Measurements from ENCODE around the gene ACACA. TPM values are rescaled to one million over a fixed set of nuclear protein-coding genes. Genes with fewer than 3 reads are reported as not detected.

ACACA gene
- total and polyA plus RNA-seq, 2 experiments from 2014 or later, result 59.6 to 164 TPM

DNA sequence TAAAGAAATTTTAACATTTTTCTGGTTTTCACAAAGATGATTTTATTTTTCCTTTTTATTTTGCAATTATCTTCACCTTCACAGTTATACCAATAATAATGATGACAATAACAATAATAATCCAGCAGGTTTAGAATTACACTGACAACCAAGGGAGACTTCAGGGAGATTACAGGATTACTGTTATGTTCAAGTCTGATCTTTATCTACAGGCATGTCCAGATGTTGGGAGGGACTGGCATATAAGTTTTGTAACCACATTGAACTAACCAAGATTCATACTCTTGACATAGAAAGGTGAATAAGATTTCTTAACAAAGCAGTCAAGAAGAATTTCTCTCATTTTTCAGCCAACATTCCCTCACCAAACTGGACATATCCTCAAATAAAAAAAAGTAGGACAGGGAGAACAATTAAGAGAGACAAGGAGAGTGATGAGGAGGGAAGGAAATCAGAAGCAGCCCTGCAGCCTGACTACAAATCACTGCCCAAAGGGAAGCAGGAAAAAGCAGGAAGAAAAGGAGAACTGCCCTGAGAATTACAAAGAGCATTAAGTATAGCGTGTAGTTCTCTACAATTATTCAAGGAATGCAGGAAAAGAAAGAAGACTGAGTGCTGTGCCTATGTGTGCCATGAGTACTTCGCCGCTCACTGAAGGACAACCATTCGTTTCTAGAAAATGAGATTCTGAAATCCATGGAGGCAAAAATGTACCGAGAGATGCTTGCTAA, 186.6 kb downstream of the ACACA start (continued):
- no peak for TF ChIP-seq ZNF462 (CRISPR knock-in tag; IDR thresholded peaks at IDR 0.05)

DNA sequence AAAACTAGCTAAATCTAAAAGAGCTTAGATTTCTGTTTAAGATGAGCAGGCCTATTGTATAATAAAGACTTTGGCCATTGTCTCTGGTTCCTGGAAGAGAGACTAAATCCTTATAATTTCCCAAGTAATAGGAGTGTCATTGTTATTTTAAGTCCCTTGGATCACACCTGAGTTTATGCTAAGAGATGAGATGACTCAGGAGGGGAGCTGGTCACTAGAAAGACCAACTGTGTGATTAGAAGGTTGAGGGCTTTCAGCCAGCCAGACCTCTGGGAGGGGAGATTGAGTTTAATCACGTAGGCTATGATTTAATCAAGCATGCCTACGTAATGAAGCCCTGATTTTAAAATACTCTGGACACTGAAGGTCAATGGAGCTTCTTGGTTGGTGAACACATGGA, 187.8 kb downstream of the ACACA start:
- Mint-ChIP-seq H3K36me3 (ENCODE audit: low read depth) (peaks cover 24% of the 10 kb centered on the region; the same call in 2 of the 3 replicates), H3K4me3 (no peak overlapping the region), H3K4me1 (peaks cover 32% of the 10 kb centered on the region), H3K27ac (peak overlapping the region; percentile 89), H3K27me3 (ENCODE audit: insufficient read depth, low read depth, poor library complexity) (peaks cover 2% of the 10 kb centered on the region), H3K9me3 (no peaks in the 10 kb centered on the region)
- Histone ChIP-seq H3K79me2 (replicated peaks; ENCODE audit: insufficient read depth) (no peaks in the 10 kb centered on the region; the same call in 1 of the 2 replicates), H3K27ac (ENCODE audit: low read depth) (peak overlapping the region; percentile 48), H3K4me1 (ENCODE audit: insufficient read depth) (peaks cover 17% of the 10 kb centered on the region), H3F3A (replicated peaks; ENCODE audit: low read depth) (no peaks in the 10 kb centered on the region), H3K9me2 (ENCODE audit: insufficient read depth) (no peaks in the 10 kb centered on the region), H3K27me3 (ENCODE audit: insufficient read depth) (no peaks in the 10 kb centered on the region), H3K4me2 (no peak overlapping the region), H3K4me3 (no peak overlapping the region), H2AFZ (no peak overlapping the region), H4K20me1 (replicated peaks; ENCODE audit: insufficient read depth) (no peaks in the 10 kb centered on the region), H3K36me3 (ENCODE audit: insufficient read depth) (peaks cover 18% of the 10 kb centered on the region)
- ATAC-seq, result no peak
- TF ChIP-seq STAT1 (IDR thresholded peaks at IDR 0.05; ENCODE audit: unreplicated experiment) (no peak), NANOG (IDR thresholded peaks at IDR 0.05; ENCODE audit: borderline replicate concordance) (no peak), ZNF462 (CRISPR knock-in tag; IDR thresholded peaks at IDR 0.05) (no peak), ZNF331 (CRISPR knock-in tag; IDR thresholded peaks at IDR 0.05; ENCODE audit: low read depth) (no peak), EZH2 (IDR thresholded peaks at IDR 0.05; ENCODE audit: low read depth, unreplicated experiment) (no peak), CREB1 (CRISPR knock-in tag; IDR thresholded peaks at IDR 0.05; ENCODE audit: low read depth) (no peak)
- DNase-seq (ENCODE audit: low spot score), result no peak

Data from GM23338 (cell line).